Measurements from ENCODE around the gene SUV39H2.

Gene SUV39H2

GRCh38 chr10:14910953-14911352, 32.3 kb downstream of the SUV39H2 start:
- Histone ChIP-seq H3K4me1 (ENCODE audit: control extremely low read depth in 1 of 4, control insufficient read depth in 4 of 4, insufficient read depth in 4 of 4, low read length in 3 of 4) (peaks cover 0 to under 1% (median 0%) of the 10 kb centered on the region in 4 experiments), H3K4me3 (ENCODE audit: control insufficient read depth in 1 of 7, extremely low read depth in 1 of 7, insufficient read depth in 4 of 7, low read depth in 2 of 7, low read length in 6 of 7) (no peak overlapping the region), H3K36me3 (ENCODE audit: control insufficient read depth in 4 of 4, insufficient read depth in 4 of 4, low read length in 3 of 4) (peaks cover 43 to 93% (median 70%) of the 10 kb centered on the region in 4 experiments), H3K9me3 (ENCODE audit: control extremely low read depth in 1 of 5, control insufficient read depth in 4 of 5, insufficient read depth in 2 of 5, low read depth in 1 of 5, low read length in 4 of 5) (peaks cover 5 to 19% (median 6%) of the 10 kb centered on the region in 5 experiments), H3K27ac (ENCODE audit: insufficient read depth in 1 of 2, low read depth in 1 of 2, low read length in 2 of 2, poor library complexity in 1 of 2, severe bottlenecking in 2 of 2) (no peak overlapping the region), H3K27me3 (replicated peaks in 2 of 5; ENCODE audit: control insufficient read depth in 4 of 5, insufficient read depth in 5 of 5, low read length in 4 of 5) (no peaks in the 10 kb centered on the region)
- ChIA-PET CTCF (no interaction called here), POLR2A (no interaction called here)
- 95% methylated on average over 4 of the region's 4 CpGs for WGBS (ENCODE audit: insufficient coverage)
- DNase-seq, result no peak

GRCh38 chr10:14911801-14912200, 33.1 kb downstream of the SUV39H2 start:
- WGBS (ENCODE audit: insufficient coverage), result 83% methylated on average over 3 of the region's 3 CpGs
- Histone ChIP-seq H3K4me1 (ENCODE audit: control extremely low read depth in 1 of 4, control insufficient read depth in 4 of 4, insufficient read depth in 4 of 4, low read length in 3 of 4) (no peaks in the 10 kb centered on the region), H3K9me3 (ENCODE audit: control extremely low read depth in 1 of 5, control insufficient read depth in 4 of 5, insufficient read depth in 2 of 5, low read depth in 1 of 5, low read length in 4 of 5) (peaks cover 5 to 27% (median 10%) of the 10 kb centered on the region in 5 experiments), H3K4me3 (ENCODE audit: control insufficient read depth in 1 of 7, extremely low read depth in 1 of 7, insufficient read depth in 4 of 7, low read depth in 2 of 7, low read length in 6 of 7) (no peak overlapping the region), H3K27ac (ENCODE audit: insufficient read depth in 1 of 2, low read depth in 1 of 2, low read length in 2 of 2, poor library complexity in 1 of 2, severe bottlenecking in 2 of 2) (no peak overlapping the region), H3K36me3 (ENCODE audit: control insufficient read depth in 4 of 4, insufficient read depth in 4 of 4, low read length in 3 of 4) (peaks cover 49 to 95% (median 69%) of the 10 kb centered on the region in 4 experiments), H3K27me3 (replicated peaks in 2 of 5; ENCODE audit: control insufficient read depth in 4 of 5, insufficient read depth in 5 of 5, low read length in 4 of 5) (no peaks in the 10 kb centered on the region)
- ChIA-PET CTCF (no interaction called here), POLR2A (no interaction called here)
- no peak for DNase-seq

- 100% methylated on average over 1 of the region's 2 CpGs for WGBS (ENCODE audit: insufficient coverage)
- peaks cover 0 to 29% (median 22%) of the 10 kb centered on the region in 5 experiments for H3K9me3 ChIP-seq (ENCODE audit: control extremely low read depth in 1 of 5, control insufficient read depth in 4 of 5, insufficient read depth in 2 of 5, low read depth in 1 of 5, low read length in 4 of 5)
- ChIA-PET POLR2A (no interaction called here), CTCF (no interaction called here)
- H3K27me3 ChIP-seq (replicated peaks in 2 of 5; ENCODE audit: control insufficient read depth in 4 of 5, insufficient read depth in 5 of 5, low read length in 4 of 5), result no peaks in the 10 kb centered on the region
- no peak overlapping the region for H3K4me3 ChIP-seq (ENCODE audit: control insufficient read depth in 1 of 7, extremely low read depth in 1 of 7, insufficient read depth in 4 of 7, low read depth in 2 of 7, low read length in 6 of 7)
- no peaks in the 10 kb centered on the region for H3K4me1 ChIP-seq (ENCODE audit: control extremely low read depth in 1 of 4, control insufficient read depth in 4 of 4, insufficient read depth in 4 of 4, low read length in 3 of 4)
- H3K27ac ChIP-seq (ENCODE audit: insufficient read depth in 1 of 2, low read depth in 1 of 2, low read length in 2 of 2, poor library complexity in 1 of 2, severe bottlenecking in 2 of 2), result no peak overlapping the region
- DNase-seq, result no peak
- peaks cover 40 to 97% (median 67%) of the 10 kb centered on the region in 4 experiments for H3K36me3 ChIP-seq (ENCODE audit: control insufficient read depth in 4 of 4, insufficient read depth in 4 of 4, low read length in 3 of 4)
These were observed 37.9 kb downstream of the SUV39H2 start for GRCh38 chr10:14916600-14916999.

- ChIA-PET CTCF (no interaction called here), POLR2A (no interaction called here)
- no peaks in the 10 kb centered on the region for H3K27me3 ChIP-seq (replicated peaks in 2 of 5; ENCODE audit: control insufficient read depth in 4 of 5, insufficient read depth in 5 of 5, low read length in 4 of 5)
- peak overlapping the region in 1 of 7 experiments; percentile 2 for H3K4me3 ChIP-seq (ENCODE audit: control insufficient read depth in 1 of 7, extremely low read depth in 1 of 7, insufficient read depth in 4 of 7, low read depth in 2 of 7, low read length in 6 of 7)
- no peak for DNase-seq
- no peak overlapping the region for H3K27ac ChIP-seq (ENCODE audit: insufficient read depth in 1 of 2, low read depth in 1 of 2, low read length in 2 of 2, poor library complexity in 1 of 2, severe bottlenecking in 2 of 2)
- peaks cover 41 to 97% (median 72%) of the 10 kb centered on the region in 4 experiments for H3K36me3 ChIP-seq (ENCODE audit: control insufficient read depth in 4 of 4, insufficient read depth in 4 of 4, low read length in 3 of 4)
- H3K9me3 ChIP-seq (ENCODE audit: control extremely low read depth in 1 of 5, control insufficient read depth in 4 of 5, insufficient read depth in 2 of 5, low read depth in 1 of 5, low read length in 4 of 5), result peaks cover 0 to 29% (median 20%) of the 10 kb centered on the region in 5 experiments
- H3K4me1 ChIP-seq (ENCODE audit: control extremely low read depth in 1 of 4, control insufficient read depth in 4 of 4, insufficient read depth in 4 of 4, low read length in 3 of 4), result no peaks in the 10 kb centered on the region
- WGBS (ENCODE audit: insufficient coverage), result 100% methylated on average over 1 of the region's 3 CpGs
These were observed 39.2 kb downstream of the SUV39H2 start for GRCh38 chr10:14917827-14918226.

- ChIA-PET CTCF (interaction anchor here (2.0 kb wide), 1 partner anchor 14 kb away, joined by 7 read pairs; no protein-coding TSS in a partner anchor), POLR2A (no interaction called here)
- no peak for DNase-seq
- no CpG with 5 or more reads among the region's 3 CpGs for WGBS (ENCODE audit: insufficient coverage)
- no peaks in the 10 kb centered on the region for H3K4me1 ChIP-seq (ENCODE audit: control extremely low read depth in 1 of 4, control insufficient read depth in 4 of 4, insufficient read depth in 4 of 4, low read length in 3 of 4)
- H3K4me3 ChIP-seq (ENCODE audit: control insufficient read depth in 1 of 7, extremely low read depth in 1 of 7, insufficient read depth in 4 of 7, low read depth in 2 of 7, low read length in 6 of 7), result no peak overlapping the region
- H3K27me3 ChIP-seq (replicated peaks in 2 of 5; ENCODE audit: control insufficient read depth in 4 of 5, insufficient read depth in 5 of 5, low read length in 4 of 5), result no peaks in the 10 kb centered on the region
- H3K36me3 ChIP-seq (ENCODE audit: control insufficient read depth in 4 of 4, insufficient read depth in 4 of 4, low read length in 3 of 4), result peaks cover 43 to 96% (median 71%) of the 10 kb centered on the region in 4 experiments
- H3K27ac ChIP-seq (ENCODE audit: insufficient read depth in 1 of 2, low read depth in 1 of 2, low read length in 2 of 2, poor library complexity in 1 of 2, severe bottlenecking in 2 of 2), result no peak overlapping the region
- H3K9me3 ChIP-seq (ENCODE audit: control extremely low read depth in 1 of 5, control insufficient read depth in 4 of 5, insufficient read depth in 2 of 5, low read depth in 1 of 5, low read length in 4 of 5), result peaks cover 0 to 29% (median 19%) of the 10 kb centered on the region in 5 experiments
These were observed 40.3 kb downstream of the SUV39H2 start for GRCh38 chr10:14918964-14919363.

- Histone ChIP-seq H3K4me3 (ENCODE audit: control insufficient read depth in 1 of 7, extremely low read depth in 1 of 7, insufficient read depth in 4 of 7, low read depth in 2 of 7, low read length in 6 of 7) (no peak overlapping the region), H3K27ac (ENCODE audit: insufficient read depth in 1 of 2, low read depth in 1 of 2, low read length in 2 of 2, poor library complexity in 1 of 2, severe bottlenecking in 2 of 2) (no peak overlapping the region), H3K36me3 (ENCODE audit: control insufficient read depth in 4 of 4, insufficient read depth in 4 of 4, low read length in 3 of 4) (peaks cover 44 to 93% (median 66%) of the 10 kb centered on the region in 4 experiments), H3K27me3 (replicated peaks in 2 of 5; ENCODE audit: control insufficient read depth in 4 of 5, insufficient read depth in 5 of 5, low read length in 4 of 5) (no peaks in the 10 kb centered on the region), H3K9me3 (ENCODE audit: control extremely low read depth in 1 of 5, control insufficient read depth in 4 of 5, insufficient read depth in 2 of 5, low read depth in 1 of 5, low read length in 4 of 5) (peaks cover 0 to 4% (median 3%) of the 10 kb centered on the region in 5 experiments), H3K4me1 (ENCODE audit: control extremely low read depth in 1 of 4, control insufficient read depth in 4 of 4, insufficient read depth in 4 of 4, low read length in 3 of 4) (no peaks in the 10 kb centered on the region)
- CTCF ChIA-PET, result interaction anchor here (1.0 kb wide), 1 partner anchor 15 kb away, joined by 3 read pairs; no protein-coding TSS in a partner anchor
- no peak for DNase-seq
- POLR2A ChIA-PET, result no interaction called here
- 100% methylated on average over 2 of the region's 7 CpGs for WGBS (ENCODE audit: insufficient coverage)
These were observed 45.3 kb downstream of the SUV39H2 start for GRCh38 chr10:14924013-14924412.

GRCh38 chr10:14925268-14925667, 46.6 kb downstream of the SUV39H2 start:
- no peaks in the 10 kb centered on the region for H3K4me1 ChIP-seq (ENCODE audit: control extremely low read depth in 1 of 4, control insufficient read depth in 4 of 4, insufficient read depth in 4 of 4, low read length in 3 of 4)
- H3K9me3 ChIP-seq (ENCODE audit: control extremely low read depth in 1 of 5, control insufficient read depth in 4 of 5, insufficient read depth in 2 of 5, low read depth in 1 of 5, low read length in 4 of 5), result peaks cover 0 to 4% (median 0%) of the 10 kb centered on the region in 5 experiments
- no peak overlapping the region for H3K27ac ChIP-seq (ENCODE audit: insufficient read depth in 1 of 2, low read depth in 1 of 2, low read length in 2 of 2, poor library complexity in 1 of 2, severe bottlenecking in 2 of 2)
- ChIA-PET POLR2A (no interaction called here), CTCF (no interaction called here)
- H3K4me3 ChIP-seq (ENCODE audit: control insufficient read depth in 1 of 7, extremely low read depth in 1 of 7, insufficient read depth in 4 of 7, low read depth in 2 of 7, low read length in 6 of 7), result no peak overlapping the region
- WGBS (ENCODE audit: insufficient coverage), result no CpG with 5 or more reads among the region's 2 CpGs
- H3K27me3 ChIP-seq (replicated peaks in 2 of 5; ENCODE audit: control insufficient read depth in 4 of 5, insufficient read depth in 5 of 5, low read length in 4 of 5), result no peaks in the 10 kb centered on the region
- peaks cover 41 to 91% (median 62%) of the 10 kb centered on the region in 4 experiments for H3K36me3 ChIP-seq (ENCODE audit: control insufficient read depth in 4 of 4, insufficient read depth in 4 of 4, low read length in 3 of 4)
- DNase-seq, result no peak

All from common myeloid progenitor, CD34-positive (primary cell).